T-helper 1 cell treated with Interleukin-12 subunit alpha and Interleukin-12 subunit beta and Interleukin-4 antibody, amounts not matched to agents 30 μg/mL and 1 μg/mL, for 36 hours (primary cell): ENCODE measurements around the gene TBC1D4.
"Not testable (repeated sequence)": the region's sequence is repeated elsewhere in the genome, so short reads cannot be mapped to it uniquely, and the experiment has no call there.

ENCODE experiments used
- H3K27ac Mint-ChIP-seq: one replicate; pipeline ENCODE4 v1.8.0; 2021; ENCODE audit warnings: mild to moderate bottlenecking, mixed read lengths
- H3K27me3 Mint-ChIP-seq: one replicate; pipeline ENCODE4 v1.8.0; 2021; ENCODE audit warnings: low read depth, mixed read lengths
- H3K36me3 Mint-ChIP-seq: one replicate; pipeline ENCODE4 v1.8.0; 2021; ENCODE audit warnings: low read depth, mixed read lengths
- H3K4me1 Mint-ChIP-seq: one replicate; pipeline ENCODE4 v1.8.0; 2021; ENCODE audit warnings: low read depth, mixed read lengths
- H3K4me3 Mint-ChIP-seq: one replicate; pipeline ENCODE4 v1.8.0; 2021; ENCODE audit warnings: mild to moderate bottlenecking, moderate library complexity, mixed read lengths
- H3K9me3 Mint-ChIP-seq: one replicate; pipeline ENCODE4 v1.8.0; 2021; ENCODE audit warnings: mixed read lengths

Gene TBC1D4

DNA sequence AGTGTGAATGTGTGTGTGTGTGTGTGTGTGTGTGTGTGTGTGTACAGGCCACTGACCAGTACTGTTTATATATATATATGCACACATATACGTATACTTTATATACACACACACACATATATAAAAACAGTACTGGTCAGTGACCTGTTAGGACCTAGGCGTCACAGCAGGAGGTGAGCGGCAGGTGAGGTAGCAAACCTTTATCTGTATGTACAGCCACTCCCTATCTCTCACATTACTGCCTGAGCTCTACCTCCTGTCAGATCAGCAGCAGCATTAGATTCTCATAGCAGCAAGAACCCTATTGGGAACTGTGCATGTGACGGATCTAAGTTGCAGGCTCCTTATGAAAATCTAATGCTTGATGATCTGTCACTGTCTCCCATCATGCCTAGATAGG, 34.5 kb downstream of the TBC1D4 start:
- H3K9me3 Mint-ChIP-seq: no peaks in the 10 kb centered on the region
- no peak overlapping the region for H3K4me3 Mint-ChIP-seq
- no peak overlapping the region for H3K27ac Mint-ChIP-seq
- no peaks in the 10 kb centered on the region for H3K4me1 Mint-ChIP-seq
- H3K36me3 Mint-ChIP-seq: no peaks in the 10 kb centered on the region
- no peaks in the 10 kb centered on the region for H3K27me3 Mint-ChIP-seq

DNA sequence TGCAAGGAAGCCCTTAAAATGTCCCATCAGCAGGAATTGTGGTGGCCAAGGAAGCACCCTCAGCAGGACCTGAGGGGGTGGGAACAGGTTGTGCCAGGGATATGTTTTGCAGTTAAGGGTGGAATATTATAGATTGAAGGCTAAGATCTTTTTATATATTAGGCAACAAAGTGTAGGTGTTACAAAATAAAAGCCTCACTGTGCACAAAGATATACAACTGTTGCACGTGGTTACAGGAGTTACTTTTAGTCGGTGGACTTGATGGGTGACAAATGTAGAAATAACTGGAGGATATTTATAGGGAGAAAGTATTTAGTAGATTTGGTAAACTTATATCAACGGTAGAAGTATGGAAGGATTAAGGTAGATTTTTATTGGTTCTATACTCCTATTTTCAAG, 35.1 kb downstream of the TBC1D4 start:
- no peak overlapping the region for H3K4me3 Mint-ChIP-seq
- no peaks in the 10 kb centered on the region for H3K36me3 Mint-ChIP-seq
- H3K4me1 Mint-ChIP-seq: no peaks in the 10 kb centered on the region
- H3K27ac Mint-ChIP-seq: no peak overlapping the region
- no peaks in the 10 kb centered on the region for H3K27me3 Mint-ChIP-seq
- no peaks in the 10 kb centered on the region for H3K9me3 Mint-ChIP-seq

DNA sequence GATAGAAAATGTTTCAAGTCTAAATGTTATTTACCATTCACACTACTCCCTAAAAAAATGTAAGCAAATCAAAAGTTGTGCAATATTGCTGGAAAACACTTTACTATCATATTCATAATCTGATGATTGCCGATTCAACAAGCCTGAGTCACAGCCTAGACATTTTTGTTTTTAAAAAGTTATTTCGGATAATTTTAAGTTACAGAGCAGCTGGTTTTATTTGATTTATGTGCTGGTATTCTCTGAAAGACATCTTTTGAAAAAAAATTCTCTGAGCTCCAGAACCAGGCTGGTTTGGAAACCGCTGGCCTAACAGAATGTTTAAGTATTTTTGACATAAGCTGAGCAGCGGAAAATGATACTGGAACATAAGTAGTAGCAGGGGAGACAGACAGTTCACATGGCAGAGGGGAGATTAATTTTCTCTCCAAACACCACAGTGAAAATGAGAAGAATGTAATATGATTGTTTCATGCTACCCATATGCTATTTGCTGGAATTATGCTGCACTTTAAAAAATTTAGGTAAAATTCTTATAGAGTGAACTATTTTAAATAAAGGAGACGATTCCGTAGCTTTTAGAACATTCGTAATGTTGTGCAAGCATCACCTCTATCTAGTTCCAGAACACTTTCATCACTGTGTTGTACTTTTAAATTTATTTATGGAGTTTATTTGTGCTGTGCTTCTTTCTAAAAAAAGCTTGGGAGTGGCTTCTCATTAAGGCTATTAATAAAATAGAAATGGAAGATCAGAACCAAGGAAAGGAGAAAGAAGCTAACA, 36.1 kb downstream of the TBC1D4 start:
- H3K4me3 Mint-ChIP-seq: no peak overlapping the region
- H3K36me3 Mint-ChIP-seq: no peaks in the 10 kb centered on the region
- H3K4me1 Mint-ChIP-seq: no peaks in the 10 kb centered on the region
- no peaks in the 10 kb centered on the region for H3K27me3 Mint-ChIP-seq
- H3K9me3 Mint-ChIP-seq: no peaks in the 10 kb centered on the region
- no peak overlapping the region for H3K27ac Mint-ChIP-seq

DNA sequence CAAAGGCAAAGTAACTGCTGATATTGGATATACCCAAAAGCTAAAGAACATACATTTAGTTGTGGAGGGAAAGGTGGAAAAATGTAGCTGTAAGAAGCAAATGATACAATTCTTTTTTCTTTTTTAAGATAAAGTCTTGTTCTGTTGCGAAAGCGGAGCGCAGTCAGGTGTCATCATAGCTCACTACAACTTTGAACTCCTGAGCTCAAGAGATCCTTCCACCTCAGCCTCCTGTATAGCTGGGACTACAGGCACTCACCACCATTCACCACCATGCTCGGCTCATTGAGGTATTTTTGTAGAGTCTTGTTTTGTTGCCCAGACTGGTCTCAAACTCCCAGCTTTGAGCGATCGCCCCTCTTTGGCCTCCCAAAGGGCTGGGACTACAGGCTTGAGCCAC, 38.0 kb downstream of the TBC1D4 start:
- Mint-ChIP-seq H3K4me1 (no peaks in the 10 kb centered on the region), H3K9me3 (no peaks in the 10 kb centered on the region), H3K27me3 (peaks cover 4% of the 10 kb centered on the region), H3K4me3 (no peak overlapping the region), H3K27ac (no peak overlapping the region), H3K36me3 (no peaks in the 10 kb centered on the region)

DNA sequence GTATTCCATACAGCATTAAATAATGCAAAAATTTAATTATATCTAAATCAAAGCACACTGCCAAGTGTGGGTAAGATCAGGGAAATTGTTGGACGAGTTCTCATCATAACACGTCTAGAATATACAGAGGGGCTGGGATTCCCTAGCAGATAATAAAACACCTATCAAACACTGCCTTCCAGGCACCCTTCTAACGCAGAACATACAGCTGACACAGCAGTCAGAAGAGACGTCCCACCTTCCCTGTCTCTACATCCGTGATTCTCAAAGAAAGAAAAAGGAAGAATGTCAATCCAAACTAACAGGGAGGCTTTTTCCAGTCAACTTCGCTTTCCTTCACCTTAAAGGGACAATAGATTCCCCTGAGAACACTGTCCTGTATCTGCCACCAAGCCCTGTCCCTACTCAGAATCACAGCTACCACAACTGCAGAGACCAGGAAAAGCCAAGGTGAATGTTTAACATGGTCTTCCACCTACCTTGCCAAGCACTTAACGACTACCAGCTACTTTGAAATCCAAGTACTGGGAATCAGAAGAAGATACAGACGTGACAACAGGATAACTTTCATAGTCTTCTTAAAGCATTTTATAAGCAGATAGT, 38.5 kb downstream of the TBC1D4 start:
- no peak overlapping the region for H3K27ac Mint-ChIP-seq
- no peak overlapping the region for H3K4me3 Mint-ChIP-seq
- H3K27me3 Mint-ChIP-seq: peaks cover 4% of the 10 kb centered on the region
- H3K4me1 Mint-ChIP-seq: no peaks in the 10 kb centered on the region
- no peaks in the 10 kb centered on the region for H3K9me3 Mint-ChIP-seq
- no peaks in the 10 kb centered on the region for H3K36me3 Mint-ChIP-seq

DNA sequence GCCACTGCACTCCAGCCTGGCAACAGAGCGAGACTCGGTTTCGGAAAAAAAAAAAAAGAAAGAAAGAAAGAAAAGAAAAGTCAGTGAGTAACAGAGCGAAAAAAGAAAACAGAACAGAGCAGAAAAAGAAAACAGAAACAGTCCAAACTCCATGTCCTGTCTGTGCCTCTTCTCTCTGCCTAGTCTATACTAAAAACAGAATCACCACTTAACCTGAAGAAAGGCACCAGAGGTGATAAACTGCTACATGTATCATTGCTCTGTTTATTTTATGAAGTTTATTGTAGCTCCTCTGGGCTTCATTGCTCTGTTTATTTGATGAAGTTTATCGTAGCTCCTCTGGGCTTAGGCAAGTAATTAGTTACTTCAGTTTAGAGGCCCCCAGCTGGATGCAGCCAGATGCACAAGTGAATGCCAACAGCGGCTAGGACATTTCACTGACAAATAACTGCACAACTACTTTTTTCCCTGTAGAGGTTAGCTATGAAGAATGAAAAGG, 39.2 kb downstream of the TBC1D4 start:
- Mint-ChIP-seq H3K9me3 (no peaks in the 10 kb centered on the region), H3K36me3 (no peaks in the 10 kb centered on the region), H3K4me1 (no peaks in the 10 kb centered on the region), H3K4me3 (no peak overlapping the region), H3K27ac (no peak overlapping the region), H3K27me3 (peaks cover 10% of the 10 kb centered on the region)

DNA sequence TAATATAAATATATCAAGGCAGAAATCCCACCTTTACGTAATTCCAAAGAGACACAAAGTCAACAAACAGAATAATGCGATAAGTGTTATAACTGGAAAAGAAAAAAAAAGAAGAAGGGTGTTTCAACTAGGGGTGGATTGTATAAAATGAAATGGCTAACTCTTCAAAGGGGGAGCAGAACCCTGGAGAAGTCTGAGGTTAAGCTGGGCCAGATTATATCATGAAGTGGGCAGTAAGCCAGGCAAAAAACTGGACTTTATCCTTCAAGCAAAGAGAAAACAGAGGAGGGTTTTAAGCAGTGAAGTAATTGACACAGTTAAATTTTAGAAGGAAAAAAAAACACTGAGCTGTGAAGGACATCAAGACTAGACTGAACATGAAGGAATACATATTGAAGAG, 41.9 kb downstream of the TBC1D4 start:
- Mint-ChIP-seq H3K27me3 (peaks cover 16% of the 10 kb centered on the region), H3K4me3 (no peak overlapping the region), H3K9me3 (no peaks in the 10 kb centered on the region), H3K27ac (no peak overlapping the region), H3K4me1 (no peaks in the 10 kb centered on the region), H3K36me3 (no peaks in the 10 kb centered on the region)

DNA sequence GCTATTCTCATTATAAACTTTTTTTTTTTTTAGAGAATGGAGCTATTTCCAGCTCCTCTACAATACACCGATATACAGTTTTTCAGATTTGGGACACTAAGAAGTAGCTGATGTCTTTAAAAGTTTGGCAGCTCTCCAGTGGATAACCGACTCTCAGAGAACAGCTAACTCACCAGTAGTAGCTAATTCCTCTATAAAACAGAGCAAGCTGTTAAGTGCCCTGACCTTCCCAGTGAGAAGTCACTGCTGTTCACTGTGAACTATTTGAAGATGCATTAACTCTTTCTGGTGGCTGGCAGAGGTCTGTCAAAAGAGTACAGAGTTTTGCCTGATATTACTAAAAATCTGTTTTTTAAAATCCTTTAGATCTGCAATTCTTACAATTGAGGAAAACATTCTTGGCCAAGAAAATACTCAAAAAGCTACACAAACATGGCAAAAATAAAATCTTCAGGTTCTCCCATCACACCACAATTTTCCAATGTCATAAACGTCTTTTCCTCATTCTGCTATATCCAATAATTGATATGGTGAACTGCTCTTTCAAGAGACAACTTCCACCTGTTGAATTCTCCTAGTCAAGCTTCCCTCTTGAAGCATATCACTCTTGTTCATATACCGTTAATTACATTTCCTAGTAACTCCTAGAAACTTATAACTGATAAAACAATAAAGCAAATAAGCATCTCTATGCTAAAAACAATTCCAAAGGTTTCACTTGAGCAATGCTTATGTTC, 44.2 kb downstream of the TBC1D4 start:
- Mint-ChIP-seq H3K4me3 (no peak overlapping the region), H3K27me3 (peaks cover 16% of the 10 kb centered on the region), H3K27ac (no peak overlapping the region), H3K36me3 (no peaks in the 10 kb centered on the region), H3K9me3 (no peaks in the 10 kb centered on the region), H3K4me1 (no peaks in the 10 kb centered on the region)

DNA sequence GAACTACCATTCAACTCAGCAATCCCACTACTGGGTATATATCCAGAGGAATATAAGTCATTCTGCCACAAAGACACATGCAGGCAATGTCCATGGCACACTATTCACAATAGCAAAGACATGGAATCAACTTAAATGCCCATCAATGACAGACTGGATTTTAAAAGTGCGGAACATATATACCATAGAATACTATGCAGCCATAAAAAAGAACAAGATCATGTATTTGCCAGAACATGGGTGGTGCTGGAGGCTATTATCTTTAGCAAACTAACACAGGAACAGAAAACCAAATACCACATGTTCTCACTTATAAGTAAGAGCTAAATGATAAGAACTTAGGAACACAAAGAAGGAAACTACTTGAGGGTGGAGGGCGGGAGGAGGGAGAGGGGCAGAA, 47.8 kb downstream of the TBC1D4 start:
- not testable (repeated sequence) for H3K4me3 Mint-ChIP-seq, H3K9me3 Mint-ChIP-seq, H3K4me1 Mint-ChIP-seq, H3K36me3 Mint-ChIP-seq, H3K27ac Mint-ChIP-seq
- peaks cover 28% of the 10 kb centered on the region for H3K27me3 Mint-ChIP-seq

DNA sequence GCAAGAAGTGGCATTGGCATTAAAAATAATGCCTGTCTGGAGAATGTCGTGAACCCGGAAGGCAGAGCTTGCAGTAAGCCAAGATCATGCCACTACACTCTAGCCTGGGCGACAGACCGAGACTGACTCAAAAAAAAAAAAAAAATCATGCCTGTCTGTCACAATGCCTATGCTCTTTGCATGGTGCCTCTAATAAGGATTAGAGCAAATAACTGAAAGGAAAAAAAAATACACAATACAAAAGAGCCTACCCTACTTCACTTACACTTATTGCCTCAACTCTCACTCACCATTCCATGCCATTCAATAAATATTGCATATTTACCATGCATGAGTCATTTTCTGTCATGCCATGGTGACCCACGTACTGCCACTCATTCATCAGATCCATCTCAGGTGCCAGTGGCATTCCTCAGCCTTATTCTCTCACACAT, 49.1 kb downstream of the TBC1D4 start:
- no peaks in the 10 kb centered on the region for H3K9me3 Mint-ChIP-seq
- H3K36me3 Mint-ChIP-seq: no peaks in the 10 kb centered on the region
- H3K4me1 Mint-ChIP-seq: no peaks in the 10 kb centered on the region
- H3K4me3 Mint-ChIP-seq: no peak overlapping the region
- no peak overlapping the region for H3K27ac Mint-ChIP-seq
- H3K27me3 Mint-ChIP-seq: peaks cover 23% of the 10 kb centered on the region

DNA sequence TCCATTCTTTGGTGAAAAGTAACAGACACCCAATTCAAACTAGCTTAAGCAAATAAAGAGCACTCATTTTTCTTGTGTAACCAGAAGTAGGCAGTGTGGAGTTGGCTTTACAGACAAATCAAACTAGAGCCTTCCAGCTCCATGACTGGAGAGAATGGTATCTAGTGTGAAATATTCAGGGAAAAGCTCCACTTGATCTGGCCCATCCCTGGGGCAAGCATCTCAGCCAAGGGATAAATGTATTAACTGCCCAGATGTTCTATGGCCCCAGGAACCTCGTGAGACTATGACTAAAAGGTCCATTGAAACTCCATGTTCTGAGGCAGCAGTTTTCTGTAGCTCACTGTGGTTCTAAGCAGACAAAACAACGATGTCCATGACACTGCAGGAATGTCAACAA, 49.9 kb downstream of the TBC1D4 start:
- H3K27me3 Mint-ChIP-seq: peaks cover 21% of the 10 kb centered on the region
- no peaks in the 10 kb centered on the region for H3K36me3 Mint-ChIP-seq
- no peak overlapping the region for H3K4me3 Mint-ChIP-seq
- H3K9me3 Mint-ChIP-seq: no peaks in the 10 kb centered on the region
- H3K27ac Mint-ChIP-seq: no peak overlapping the region
- no peaks in the 10 kb centered on the region for H3K4me1 Mint-ChIP-seq

DNA sequence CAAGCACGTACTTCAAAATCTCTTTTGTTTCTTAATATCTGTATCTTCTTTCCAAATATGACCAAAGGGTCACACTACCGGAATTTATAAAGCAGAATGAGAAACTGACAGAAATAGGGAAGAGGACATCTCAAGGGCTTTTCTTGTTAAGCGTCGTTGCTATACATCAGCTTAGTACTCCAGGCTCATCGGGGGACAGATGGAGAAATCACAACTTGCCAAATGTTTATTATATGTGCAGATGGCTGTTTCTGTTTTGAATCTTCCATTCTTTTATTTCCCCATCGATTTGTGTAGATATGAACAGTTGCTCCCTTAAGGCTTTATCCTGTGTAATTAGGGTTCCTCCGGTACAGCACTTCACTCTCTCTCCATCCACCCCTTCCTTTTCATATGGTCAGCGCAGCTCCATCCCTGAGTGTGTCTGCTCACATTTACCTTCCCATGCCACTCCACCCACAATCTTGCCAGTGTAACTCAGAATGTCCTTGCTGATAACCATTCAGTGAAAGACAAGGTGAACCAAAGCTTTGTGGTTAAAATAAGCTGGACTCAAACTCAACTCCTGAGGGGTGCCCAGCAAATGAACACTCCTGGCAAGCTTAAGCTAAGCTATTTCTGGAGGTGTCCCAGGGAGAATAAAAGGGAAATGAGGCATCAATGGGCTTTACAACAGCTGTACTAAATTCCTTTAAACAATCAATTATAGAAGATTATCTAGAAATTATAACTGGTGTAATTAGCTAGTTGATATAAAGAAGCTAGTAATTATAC, 51.3 kb downstream of the TBC1D4 start:
- H3K4me1 Mint-ChIP-seq: no peaks in the 10 kb centered on the region
- no peaks in the 10 kb centered on the region for H3K9me3 Mint-ChIP-seq
- H3K4me3 Mint-ChIP-seq: no peak overlapping the region
- peaks cover 16% of the 10 kb centered on the region for H3K27me3 Mint-ChIP-seq
- H3K27ac Mint-ChIP-seq: no peak overlapping the region
- no peaks in the 10 kb centered on the region for H3K36me3 Mint-ChIP-seq

DNA sequence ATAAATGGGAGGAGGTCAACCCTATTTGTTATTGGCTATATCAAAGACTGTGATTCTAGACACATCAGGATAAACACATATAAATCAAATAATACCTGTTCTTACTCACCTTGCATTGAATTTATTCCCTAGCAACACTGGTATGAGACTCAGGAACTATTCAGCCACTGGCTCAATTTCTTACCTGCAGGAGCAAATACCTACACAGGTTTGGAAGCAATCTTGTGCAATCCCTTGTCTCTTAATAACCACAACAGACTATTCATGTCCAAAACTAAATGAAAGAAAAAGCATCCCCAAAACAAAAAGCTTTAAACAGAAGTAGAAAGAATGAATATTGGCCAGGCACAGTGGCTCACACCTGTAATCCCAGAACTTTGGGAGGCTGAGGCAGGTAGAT, 55.5 kb downstream of the TBC1D4 start:
- H3K36me3 Mint-ChIP-seq: no peaks in the 10 kb centered on the region
- no peaks in the 10 kb centered on the region for H3K4me1 Mint-ChIP-seq
- H3K27ac Mint-ChIP-seq: no peak overlapping the region
- H3K27me3 Mint-ChIP-seq: peaks cover 16% of the 10 kb centered on the region
- H3K9me3 Mint-ChIP-seq: no peaks in the 10 kb centered on the region
- no peak overlapping the region for H3K4me3 Mint-ChIP-seq

DNA sequence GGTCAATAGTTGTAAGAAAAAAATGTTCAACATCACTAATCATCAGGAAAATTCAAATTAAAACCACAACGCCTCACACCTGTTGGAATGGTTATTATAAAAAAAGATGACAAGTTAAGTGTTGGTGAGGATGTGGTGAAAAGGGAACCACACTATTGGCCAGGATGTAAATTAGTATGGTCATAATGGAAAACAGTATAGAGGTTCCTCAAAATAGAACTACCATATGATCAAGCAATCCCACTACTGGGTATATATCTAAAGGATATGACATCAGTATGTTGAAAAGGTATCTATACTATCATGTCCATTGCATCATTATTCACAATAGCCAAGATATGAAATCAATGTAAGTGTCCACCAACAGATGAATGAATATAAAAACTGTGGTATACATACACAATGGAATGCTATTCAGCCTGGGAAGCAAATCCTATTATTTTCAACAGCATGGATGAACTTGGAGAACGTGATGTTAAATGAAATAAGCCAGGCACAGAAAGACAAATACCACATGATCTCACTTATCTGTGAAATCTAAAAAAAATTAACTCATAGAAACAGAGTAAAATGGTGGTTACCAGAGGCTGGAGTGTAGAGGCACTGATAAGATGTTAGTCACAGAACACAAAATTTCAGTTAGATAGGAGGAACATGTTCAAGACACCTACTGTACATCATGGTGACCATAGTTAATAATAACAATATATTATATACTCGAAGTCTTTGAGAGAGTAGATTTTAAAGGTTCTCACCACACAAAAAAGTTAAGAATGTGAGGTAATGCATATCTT, 56.6 kb downstream of the TBC1D4 start:
- peaks cover 10% of the 10 kb centered on the region for H3K27me3 Mint-ChIP-seq
- no peak overlapping the region for H3K27ac Mint-ChIP-seq
- H3K9me3 Mint-ChIP-seq: no peaks in the 10 kb centered on the region
- no peaks in the 10 kb centered on the region for H3K4me1 Mint-ChIP-seq
- H3K36me3 Mint-ChIP-seq: no peaks in the 10 kb centered on the region
- no peak overlapping the region for H3K4me3 Mint-ChIP-seq
